Tibial nerve (tissue), 4 donors: Measurements from ENCODE around the gene PTBP3.

ENCODE experiments used
- EP300 ChIP-seq, 2 donors: sonication (generic); formaldehyde crosslinking; IDR thresholded peaks; one replicate each; pipeline ENCODE4 v1.6.1; 2017; ENCODE audit warnings: antibody characterized with exemption in 2 of 2, mild to moderate bottlenecking in 1 of 2
- TF ChIP-seq, protein P1 (sequence below), 5 experiments: fragments of 200-600 bp in 3 of 5; fragments of 450-650 bp in 2 of 5; sonication (generic) in 3 of 5; IDR thresholded peaks; one replicate each; pipeline ENCODE4 v1.5.1; 2016 to 2019; ENCODE audit warnings: antibody characterized with exemption in 5 of 5, mild to moderate bottlenecking in 3 of 5, moderate library complexity in 2 of 5

DNA sequence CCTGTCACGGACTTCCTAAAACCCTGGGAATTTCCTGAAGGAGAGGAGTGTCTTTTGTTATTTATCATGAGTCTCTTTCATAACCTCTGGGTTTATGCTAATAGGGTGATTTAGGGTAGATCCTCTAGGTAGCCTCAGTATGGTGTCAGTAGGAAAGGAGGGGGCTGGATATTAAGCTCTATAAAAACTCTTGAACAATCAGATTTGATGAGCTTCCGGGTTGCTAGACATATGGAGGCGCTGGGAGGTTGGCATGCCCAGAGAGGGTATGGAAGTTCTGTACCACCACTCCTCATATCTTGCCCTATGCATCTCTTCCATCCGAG, 15.6 kb upstream of the PTBP3 start:
- TF ChIP-seq, protein P1, sequence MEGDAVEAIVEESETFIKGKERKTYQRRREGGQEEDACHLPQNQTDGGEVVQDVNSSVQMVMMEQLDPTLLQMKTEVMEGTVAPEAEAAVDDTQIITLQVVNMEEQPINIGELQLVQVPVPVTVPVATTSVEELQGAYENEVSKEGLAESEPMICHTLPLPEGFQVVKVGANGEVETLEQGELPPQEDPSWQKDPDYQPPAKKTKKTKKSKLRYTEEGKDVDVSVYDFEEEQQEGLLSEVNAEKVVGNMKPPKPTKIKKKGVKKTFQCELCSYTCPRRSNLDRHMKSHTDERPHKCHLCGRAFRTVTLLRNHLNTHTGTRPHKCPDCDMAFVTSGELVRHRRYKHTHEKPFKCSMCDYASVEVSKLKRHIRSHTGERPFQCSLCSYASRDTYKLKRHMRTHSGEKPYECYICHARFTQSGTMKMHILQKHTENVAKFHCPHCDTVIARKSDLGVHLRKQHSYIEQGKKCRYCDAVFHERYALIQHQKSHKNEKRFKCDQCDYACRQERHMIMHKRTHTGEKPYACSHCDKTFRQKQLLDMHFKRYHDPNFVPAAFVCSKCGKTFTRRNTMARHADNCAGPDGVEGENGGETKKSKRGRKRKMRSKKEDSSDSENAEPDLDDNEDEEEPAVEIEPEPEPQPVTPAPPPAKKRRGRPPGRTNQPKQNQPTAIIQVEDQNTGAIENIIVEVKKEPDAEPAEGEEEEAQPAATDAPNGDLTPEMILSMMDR (IDR thresholded peaks at IDR 0.05): no peak
- no peak for TF ChIP-seq EP300 (IDR thresholded peaks at IDR 0.05)
